B cell (primary cell): ENCODE results near the gene PER1.
A peak's percentile ranks its signal among the peaks of the same experiment; 100 is the strongest.

Experiments used
- CTCF ChIP-seq: fragments of 200-600 bp; IDR thresholded peaks from one replicate; pipeline ENCODE4 v1.8.0; 2022; ENCODE audit warnings: antibody characterized with exemption, mild to moderate bottlenecking
- EZH2 ChIP-seq: IDR thresholded peaks from 2 replicates; pipeline ENCODE4 v1.6.1; 2012; ENCODE audit warnings: borderline replicate concordance, low read depth, mild to moderate bottlenecking, moderate library complexity, low read length; ENCODE audit not compliant: insufficient read depth, poor library complexity, severe bottlenecking

DNA sequence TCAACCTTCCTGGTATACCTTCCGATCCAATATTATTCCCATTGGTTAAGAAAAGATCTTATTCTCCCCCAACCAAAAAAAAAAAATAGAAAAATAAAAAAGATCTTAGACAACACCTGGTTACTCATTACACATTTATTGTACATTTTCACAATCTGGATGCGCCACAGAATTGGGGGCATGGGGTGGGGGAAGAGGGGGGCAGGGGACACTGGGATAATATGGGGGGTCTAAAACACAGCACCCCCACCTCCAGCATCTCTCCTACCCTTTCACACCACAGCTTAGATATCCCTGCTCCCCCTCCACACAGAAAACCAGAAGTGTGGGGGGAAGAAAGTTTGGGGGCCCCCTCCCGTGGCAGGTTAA, 6.8 kb upstream of the PER1 start:
- TF ChIP-seq CTCF (peak; percentile 46), EZH2 (no peak)
